Hematopoietic multipotent progenitor cell treated with erythropoietin and hydrocortisone succinate and interleukin-3 and kit ligand, for 6 days (in vitro differentiated cells): ENCODE data around the gene EYS.
"Not testable (repeated sequence)": the region's sequence is repeated elsewhere in the genome, so short reads cannot be mapped to it uniquely, and the experiment has no call there.

Source experiments
- DNase-seq: peaks from one replicate; pipeline ENCODE4 v3.0.0-alpha.2; 2015

EYS gene

GRCh38 chr6:64527899-64528298 lies 1179.1 kb downstream of the EYS start:
- DNase-seq = no peak

DNA sequence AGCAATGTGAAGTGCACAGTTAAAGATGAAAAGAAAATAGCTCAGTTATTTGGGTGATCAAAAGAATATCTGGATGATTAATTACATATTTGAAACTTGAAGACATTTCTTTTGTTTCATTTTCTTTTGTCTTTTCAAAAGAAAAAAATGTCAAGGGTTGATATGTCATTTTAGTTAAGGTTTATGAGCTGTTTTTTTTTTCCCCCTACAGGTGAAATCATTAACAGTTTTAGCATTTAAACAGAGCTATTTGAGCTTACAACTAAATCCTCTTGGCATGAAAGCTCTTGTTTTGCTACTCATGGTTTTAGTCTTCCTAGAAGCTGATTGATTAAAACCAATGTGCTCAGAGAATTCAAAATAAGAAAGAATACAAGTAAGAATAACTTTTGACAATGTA lies 1184.2 kb downstream of the EYS start:
- no peak for DNase-seq

DNA sequence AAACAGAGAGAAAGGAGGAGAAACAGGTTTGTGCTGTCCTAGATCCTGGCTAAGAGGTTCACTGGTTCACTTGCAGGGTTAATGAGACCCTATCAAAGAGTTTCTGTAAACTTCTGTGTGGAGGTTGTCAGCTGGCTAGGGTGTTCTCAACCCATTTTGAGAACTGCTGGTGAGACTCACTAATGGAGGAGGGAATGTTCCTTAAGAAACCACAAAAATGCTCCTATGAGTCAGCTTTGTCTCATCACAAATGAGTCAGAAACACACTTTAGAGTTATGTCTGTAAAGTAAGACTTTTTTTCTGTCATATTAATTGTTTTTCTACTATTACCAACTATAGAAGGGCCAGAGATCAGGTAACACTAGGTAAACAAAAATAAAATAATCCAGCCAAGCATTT lies 1187.0 kb downstream of the EYS start:
- peak; percentile 8 for DNase-seq

DNA sequence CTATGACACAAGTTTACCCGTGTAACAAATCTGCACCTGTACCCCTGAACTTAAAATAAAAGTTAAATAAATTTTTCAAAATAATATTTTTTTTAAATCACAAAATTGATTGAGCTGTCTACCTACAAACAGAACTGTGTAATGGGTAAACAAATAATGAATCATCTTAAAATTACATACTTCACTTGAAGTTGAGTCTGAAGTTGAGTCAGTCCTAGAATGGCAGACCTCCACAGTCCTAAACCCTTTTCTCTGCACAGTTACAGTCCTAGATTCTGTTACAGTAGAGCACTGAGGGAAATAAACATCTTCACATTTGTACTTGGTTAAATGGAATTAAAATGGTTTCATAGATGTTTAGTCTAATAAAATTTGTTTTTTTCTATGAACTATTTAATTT lies 1190.6 kb downstream of the EYS start:
- DNase-seq = no peak

GRCh38 chr6:64507661-64508060 lies 1199.4 kb downstream of the EYS start:
- no peak for DNase-seq

DNA sequence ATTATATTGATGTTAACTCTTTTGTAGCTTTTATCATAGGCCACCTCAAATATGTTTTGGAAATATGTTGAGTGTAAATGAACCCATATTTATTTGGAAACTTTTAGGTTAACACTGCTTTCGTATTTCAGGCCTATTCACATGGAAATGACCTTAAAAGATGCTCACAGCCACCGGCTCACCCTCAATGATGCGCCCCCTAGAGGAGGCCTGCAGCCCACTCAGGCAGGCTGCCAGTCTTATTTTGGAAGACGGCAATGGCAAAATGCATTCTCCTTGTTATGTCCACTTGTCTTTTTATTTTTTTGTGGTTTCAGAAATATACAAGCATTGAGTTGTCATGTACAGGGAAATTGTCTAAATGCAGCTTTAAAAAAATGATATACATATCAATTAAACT lies 1201.7 kb downstream of the EYS start:
- DNase-seq = peak; percentile 43

- DNase-seq = no peak
Measured at GRCh38 chr6:64504503-64504902, 1202.5 kb downstream of the EYS start.

GRCh38 chr6:64502801-64503200 lies 1204.2 kb downstream of the EYS start:
- DNase-seq = peak; percentile 16

DNA sequence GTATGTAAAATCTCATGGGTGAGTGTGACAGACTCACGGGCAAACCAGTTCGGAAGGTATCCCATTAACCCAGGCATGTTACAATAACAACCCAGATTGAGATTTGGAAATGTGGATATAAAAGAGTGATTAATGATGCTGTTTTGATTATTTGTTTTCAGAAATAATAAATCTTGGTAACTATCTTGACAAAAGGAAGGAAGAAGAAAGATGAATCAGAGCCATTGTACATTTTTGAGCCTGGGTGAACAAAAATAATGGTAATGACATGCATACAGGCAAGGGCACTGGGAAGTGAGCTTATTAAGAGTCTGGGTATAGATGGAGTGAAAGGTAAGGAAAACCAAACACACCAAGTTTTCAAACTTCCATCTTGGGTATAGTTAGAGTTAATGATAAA lies 1209.4 kb downstream of the EYS start:
- DNase-seq = no peak

DNA sequence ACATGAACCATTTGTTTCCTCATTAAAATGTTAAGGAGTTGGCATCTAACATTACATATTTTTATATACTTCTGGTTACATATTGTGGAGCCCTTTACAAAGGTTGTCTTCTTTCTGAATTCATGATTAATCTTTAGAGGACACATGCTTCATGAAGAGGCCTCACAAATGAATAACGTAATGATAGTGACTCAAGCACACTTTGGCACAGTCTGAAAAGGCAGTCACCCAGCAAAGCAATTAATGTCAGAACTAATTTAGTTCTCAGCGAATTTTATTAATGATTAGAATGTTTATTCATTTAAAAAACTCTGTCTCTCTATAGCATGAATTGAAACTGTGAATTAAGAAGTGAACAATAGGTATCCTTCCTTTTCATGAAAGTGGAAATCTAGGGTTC lies 1217.3 kb downstream of the EYS start:
- DNase-seq = no peak

DNA sequence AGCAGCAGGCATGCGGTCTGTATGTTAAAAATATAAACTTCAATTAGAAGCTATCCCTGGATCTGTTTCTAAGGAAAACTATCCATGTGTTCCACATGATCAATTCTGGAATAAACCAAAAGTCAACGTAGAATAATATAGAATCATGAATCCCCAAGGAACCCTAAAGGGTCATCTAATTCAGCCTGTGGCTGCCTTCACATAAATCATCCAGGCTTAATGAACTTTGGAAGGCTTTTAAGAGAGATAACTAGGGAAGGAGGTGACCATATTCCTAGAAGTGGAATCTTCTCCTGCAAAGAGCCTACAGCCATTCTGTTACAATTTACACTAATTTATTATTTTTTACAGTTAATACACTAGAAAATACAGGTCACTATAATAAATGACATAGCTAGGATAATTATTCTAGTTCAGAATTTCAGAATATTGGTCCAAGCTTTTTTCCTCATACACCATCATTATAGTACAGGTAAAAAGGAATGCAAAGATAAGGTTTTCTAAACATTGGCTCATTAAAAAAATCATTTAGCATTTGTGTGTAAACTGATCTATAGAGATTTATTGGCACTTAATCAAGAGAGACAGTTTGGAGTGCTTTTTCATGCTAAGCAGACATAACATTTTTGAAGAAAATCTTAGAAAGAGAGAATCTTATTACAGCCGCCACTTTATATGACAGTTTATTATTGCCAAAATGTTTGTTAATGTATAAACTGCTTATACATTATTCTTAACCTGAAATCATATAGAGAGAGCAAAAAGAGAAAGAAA lies 1220.3 kb downstream of the EYS start:
- no peak for DNase-seq

DNA sequence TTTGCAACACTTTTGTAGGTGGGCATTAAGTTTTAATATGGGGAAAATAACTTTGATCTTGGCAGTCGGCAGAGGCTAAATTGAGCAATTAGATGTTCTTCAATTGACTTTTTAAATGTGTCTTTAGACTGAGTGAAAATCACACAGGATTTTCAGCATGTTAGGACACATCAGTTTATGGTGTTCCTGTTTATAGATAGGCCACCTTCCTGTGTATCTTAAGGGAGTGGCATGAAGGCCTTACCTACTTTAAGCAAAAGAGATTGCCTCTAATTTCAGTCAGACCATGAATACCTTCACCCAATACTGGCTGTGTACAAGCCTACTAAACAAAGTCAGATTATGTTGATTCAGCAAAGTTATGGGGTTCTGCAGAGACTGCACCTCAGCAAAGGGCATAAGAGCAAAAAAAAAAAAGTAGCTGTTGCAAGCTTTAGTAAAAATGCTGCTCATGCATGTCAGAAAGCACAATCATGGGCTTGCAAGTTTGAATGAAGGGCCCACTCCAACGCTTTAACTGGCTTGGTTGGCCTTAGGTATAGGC lies 1223.0 kb downstream of the EYS start:
- no peak for DNase-seq

DNA sequence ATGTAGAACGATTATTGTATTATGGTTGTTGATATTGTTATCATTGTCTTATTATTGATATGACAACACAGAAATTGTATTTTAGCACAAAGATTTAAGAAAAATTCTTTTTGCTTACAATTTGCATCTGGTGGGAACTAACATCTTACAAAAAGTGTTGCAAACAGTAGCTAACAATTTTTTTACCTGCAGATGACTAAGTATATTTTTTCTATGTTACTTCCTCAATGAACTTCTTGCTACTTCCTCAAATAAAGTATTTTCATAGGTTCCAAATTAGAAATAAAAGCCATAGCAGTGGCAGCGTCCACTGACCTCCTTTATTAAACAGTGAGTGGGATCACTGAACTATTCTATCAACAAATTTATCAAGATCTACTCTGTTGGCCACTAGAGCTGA lies 1224.4 kb downstream of the EYS start:
- DNase-seq = peak; percentile 7

DNA sequence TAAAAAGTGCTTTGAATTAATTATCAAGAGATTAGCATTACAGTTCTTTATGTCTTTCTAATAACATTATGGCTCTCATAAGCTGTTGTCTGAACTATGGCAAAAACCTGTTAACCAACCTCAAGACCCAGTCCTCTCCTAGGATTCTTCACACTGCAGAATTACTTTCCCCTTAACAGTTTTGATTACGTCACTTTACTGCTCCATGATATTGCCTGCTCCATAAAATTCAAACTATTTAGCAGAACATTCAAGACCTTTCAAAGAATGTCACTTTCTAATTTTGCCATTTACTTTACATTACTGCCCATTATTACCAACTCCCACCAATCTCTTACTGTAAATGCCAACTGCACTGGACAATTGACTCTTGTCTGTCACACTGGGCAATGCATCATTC lies 1227.9 kb downstream of the EYS start:
- no peak for DNase-seq

GRCh38 chr6:64477391-64477790 lies 1229.6 kb downstream of the EYS start:
- DNase-seq = no peak

GRCh38 chr6:64476935-64477334 lies 1230.1 kb downstream of the EYS start:
- no peak for DNase-seq

- not testable (repeated sequence) for DNase-seq
Measured at GRCh38 chr6:64469405-64469804, 1237.6 kb downstream of the EYS start.

GRCh38 chr6:64467656-64468055 lies 1239.4 kb downstream of the EYS start:
- DNase-seq = no peak

- no peak for DNase-seq
Measured at GRCh38 chr6:64459411-64459944, 1247.5 kb downstream of the EYS start.

DNA sequence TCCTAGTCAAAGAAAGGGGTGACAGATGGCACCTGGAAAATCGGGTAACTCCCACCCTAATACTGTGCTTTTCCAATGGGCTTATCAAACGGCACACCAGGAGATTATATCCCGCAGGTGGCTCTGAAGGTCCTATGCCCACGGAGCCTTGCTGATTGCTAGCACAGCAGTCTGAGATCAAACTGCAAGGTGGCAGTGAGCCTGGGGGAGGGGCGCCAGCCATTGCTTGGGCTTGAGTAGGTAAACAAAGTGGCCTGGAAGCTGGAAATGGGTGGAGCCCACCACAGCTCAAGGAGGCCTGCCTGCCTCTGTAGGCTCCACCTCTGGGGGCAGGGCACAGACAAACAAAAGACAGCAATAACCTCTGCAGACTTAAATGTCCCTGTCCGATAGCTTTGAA lies 1258.9 kb downstream of the EYS start:
- DNase-seq = not testable (repeated sequence)

- no peak for DNase-seq
Measured at GRCh38 chr6:64445038-64445437, 1262.0 kb downstream of the EYS start.

DNA sequence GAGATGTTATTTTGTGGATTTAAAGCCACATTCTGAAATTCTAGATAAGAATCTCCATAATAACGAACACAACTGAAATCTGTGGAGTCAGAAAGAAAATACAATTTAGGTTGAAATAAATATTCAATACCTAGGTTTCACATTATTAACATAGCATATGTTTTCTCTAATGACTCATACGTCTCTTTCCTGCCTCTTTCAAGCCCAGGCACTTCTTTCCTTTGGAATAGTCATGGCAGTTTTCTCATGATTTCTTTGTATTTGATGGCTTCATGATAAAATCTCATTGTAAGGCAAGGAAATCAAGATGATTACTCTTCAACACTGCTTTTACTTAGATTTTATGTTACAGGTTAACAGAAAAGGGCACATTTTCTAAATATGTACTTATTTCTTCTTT lies 1267.8 kb downstream of the EYS start:
- no peak for DNase-seq

DNA sequence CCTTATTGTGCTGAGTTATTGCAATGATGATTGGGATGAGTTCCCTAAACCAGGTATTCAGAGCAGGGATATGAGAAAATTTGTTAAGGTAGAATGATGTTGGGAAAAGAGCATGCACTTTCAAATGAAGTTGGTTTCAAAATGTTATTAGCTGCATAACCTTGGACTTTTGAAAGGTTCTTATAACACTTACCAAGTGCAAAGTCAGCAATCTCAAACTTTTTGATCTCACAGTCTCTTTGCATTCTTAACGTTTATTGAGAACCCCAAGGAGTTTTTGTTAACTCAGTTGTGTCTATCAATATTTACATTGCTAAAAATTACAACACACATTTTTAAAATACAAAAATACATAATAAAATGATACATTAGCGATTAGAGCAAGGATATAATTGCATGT lies 1269.0 kb downstream of the EYS start:
- DNase-seq = no peak

GRCh38 chr6:64429926-64430325 lies 1277.1 kb downstream of the EYS start:
- no peak for DNase-seq

DNA sequence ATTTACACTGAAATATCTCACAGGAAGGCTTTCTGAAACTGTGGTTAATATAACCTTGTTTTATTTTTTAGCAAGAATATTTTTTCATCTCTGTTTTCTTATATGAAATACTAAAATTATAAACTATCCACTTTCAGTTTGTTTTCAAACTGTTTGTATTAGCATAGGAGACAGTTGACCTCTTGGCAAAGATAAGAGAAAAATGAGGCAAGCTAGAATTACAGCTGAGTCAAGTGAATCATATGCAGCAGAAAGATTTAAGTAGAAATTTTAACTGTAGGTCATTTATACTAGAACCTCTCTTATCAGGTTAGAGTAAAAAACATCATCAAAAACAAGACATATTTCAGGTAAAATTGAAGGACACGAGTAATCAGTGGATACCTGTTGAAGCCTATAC lies 1278.8 kb downstream of the EYS start:
- DNase-seq = no peak
